ENCODE results near the gene FAIM2.
"Not testable (repeated sequence)": the region's sequence is repeated elsewhere in the genome, so short reads cannot be mapped to it uniquely, and the experiment has no call there.

Gene FAIM2

GRCh38 chr12:49860921-49861320, 42.8 kb downstream of the FAIM2 start:
- not testable (repeated sequence) for DNase-seq

DNA sequence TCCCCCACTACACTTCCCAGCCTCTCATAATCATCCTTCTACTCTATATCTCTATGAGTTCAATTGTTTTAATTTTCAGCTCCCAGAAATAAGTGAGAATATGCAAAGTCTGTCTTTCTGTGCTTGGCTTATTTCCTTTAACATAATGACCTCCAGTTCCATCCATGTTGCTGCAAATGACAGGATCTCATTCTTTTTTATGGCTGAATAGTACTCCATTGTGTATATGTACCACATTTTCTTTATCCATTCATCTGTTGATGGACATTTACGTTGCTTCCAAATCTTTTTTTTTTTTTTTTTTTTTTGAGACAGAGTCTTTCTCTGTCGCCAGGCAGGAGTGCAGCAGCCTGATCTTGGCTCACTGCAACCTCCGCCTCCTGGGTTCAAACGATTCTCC, 47.8 kb downstream of the FAIM2 start:
- DNase-seq, result not testable (repeated sequence)

DNA sequence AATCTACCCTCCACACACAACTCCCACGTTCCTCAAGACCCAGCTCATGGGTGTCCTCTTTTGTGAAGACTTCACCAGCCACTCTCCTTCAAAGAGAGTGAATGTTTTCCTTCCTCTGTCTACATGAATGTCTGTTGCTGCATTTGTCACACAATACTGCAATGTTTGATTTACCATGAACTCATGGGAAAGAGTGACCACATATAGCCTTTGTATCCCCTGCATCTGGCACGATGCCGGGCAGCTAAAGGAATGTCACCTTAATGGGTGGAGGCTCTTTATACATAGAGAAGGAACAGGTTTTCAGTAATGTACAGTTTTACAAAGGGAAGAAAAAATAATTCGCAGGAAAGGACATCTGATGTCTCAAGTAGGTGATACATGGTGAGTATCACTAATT, 48.7 kb downstream of the FAIM2 start:
- DNase-seq, result no peak

DNA sequence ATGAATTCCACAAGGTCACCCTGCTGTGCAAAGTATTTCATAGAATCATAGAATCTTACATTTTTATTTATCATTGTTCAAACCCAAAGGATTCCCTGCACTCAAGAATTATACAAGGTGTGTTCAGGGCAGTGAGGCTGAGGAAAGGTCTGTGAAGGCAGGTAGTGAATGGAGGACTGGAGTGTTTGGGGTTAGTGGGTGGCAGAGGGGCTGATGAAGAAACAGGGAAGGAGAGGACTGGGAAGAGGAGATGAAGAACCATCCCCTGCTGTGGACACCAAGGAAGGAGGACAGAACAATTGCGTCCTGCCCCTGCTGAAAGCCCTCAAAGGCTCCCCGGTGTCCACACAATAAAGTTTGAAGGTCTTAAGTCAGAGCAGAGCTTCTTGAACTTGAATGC, 50.0 kb downstream of the FAIM2 start:
- no peak for DNase-seq

- no peak for DNase-seq
Measured at GRCh38 chr12:49847161-49847560, 56.5 kb downstream of the FAIM2 start.

DNA sequence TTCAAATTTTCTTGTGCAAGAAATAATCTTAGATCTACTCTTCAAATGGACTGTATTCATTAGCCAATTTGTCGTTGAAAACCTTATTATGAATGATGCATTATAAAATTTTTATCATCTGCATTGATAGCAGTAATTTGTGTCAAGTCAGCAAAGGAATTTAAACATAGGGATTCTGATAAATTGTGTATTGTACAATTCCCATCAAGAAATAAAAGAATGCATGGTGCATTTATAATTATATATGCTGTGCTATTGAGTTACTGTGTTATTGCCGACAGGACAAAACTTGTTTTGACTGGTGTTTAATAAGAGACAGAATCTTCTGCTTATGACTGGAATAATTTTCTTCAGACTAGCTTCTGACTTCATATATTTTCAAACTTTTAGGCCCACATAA, 57.7 kb downstream of the FAIM2 start:
- DNase-seq, result no peak

GRCh38 chr12:49843876-49844437, 59.7 kb downstream of the FAIM2 start:
- no peak for DNase-seq

DNA sequence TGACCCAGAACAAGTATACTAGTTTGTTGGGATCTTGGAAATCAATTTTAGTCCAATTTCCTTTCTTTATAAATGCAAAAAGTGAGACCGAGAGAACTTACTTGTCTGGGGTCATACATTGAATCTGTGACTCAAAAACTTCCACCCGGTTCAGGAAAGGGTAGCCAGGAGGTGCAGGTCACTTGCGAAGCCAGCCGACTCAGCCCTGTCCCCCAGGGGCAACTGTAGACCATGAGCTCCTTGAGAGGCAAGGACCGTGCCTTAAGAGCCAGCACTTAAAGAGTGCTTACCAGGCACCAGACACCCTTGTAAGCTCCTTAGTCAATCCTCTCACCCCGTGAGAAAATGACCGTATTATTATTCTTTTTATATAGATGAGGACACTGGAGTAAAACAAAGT, 60.3 kb downstream of the FAIM2 start:
- no peak for DNase-seq

DNA sequence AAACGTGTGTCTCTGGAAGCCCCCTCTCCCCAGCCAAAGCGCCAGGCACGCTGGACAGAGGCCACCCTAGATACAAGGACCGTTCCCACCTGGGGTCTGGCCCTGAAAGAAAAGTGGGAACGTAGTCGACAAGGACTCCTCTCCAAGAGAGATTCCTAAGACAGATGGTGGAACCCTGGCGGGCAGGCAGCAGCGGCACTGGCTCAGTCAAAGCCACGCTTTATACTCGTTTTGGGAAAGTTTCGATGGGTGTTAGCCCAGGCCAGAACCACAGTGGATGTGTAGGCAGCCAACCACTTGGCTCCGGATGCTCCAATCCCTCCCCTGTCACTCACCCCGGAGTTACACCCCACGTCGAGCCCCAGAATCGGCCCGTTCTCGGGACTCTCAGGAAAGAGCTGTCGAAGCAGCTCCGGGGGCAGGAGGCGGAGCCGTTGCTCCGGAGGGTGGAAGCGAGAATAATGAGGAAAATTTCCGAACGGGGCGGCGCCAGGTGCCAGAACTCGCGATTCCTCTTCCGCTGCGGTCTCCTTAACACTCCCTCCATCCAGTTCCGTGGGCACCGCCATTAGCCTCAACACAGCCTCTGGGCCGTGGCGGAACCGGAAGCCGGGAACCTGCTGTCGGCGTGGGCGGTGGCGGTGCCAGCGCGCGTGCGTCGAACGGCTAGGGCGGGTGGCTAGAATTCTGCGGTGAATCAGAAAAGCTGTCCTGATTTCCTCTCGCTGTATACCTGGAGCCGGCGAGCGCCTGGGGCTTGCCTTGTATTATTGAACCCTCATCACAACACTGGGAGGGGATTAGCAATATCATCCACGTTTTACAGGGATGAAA, 61.0 kb downstream of the FAIM2 start, which contains the start of gene BCDIN3D:
BCDIN3D (minus strand) TSS at position 588 of the 834 bp plus-strand sequence; CDS start at position 569, 19 bp downstream.
- peak; percentile 71 for DNase-seq

- DNase-seq, result no peak
Measured at GRCh38 chr12:49838973-49839633, 64.6 kb downstream of the FAIM2 start.

DNA sequence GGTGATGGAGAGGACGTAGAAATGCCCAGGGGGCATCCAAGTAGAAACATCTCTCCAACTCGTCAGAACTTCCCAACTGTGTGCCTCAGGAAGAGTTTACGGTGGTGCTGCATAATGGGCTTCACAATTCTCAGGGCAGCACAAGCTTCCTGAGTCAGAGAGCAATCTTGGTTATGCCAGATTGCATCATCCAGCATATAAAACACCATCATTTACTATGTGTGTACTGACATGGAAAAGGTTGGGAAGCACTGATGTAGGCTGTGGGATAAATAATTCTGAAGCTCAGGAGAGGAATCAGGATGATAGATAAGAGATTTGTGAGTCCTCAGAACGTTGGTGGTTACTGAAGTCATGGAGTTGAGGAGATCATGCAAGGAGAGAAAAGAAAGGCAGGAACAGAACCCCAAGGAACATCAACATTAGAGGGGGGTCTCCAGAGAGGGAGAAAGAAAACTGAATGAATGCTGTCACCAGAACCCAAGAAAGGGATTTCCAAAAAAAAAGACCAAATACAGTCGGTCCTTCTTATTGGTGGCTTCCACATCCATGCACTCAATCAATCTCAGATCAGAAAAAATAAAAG, 70.8 kb downstream of the FAIM2 start:
- DNase-seq, result no peak

GRCh38 chr12:49831717-49832116, 72.0 kb downstream of the FAIM2 start:
- no peak for DNase-seq

GRCh38 chr12:49828133-49829091, 75.3 kb downstream of the FAIM2 start, which contains the start of gene NCKAP5L:
Gene NCKAP5L (minus strand): TSS chr12:49828413. CDS start chr12:49804044, 24,369 bp downstream.
- peak; percentile 69 for DNase-seq

- no peak for DNase-seq
Measured at GRCh38 chr12:49827401-49828099, 76.2 kb downstream of the FAIM2 start.

DNA sequence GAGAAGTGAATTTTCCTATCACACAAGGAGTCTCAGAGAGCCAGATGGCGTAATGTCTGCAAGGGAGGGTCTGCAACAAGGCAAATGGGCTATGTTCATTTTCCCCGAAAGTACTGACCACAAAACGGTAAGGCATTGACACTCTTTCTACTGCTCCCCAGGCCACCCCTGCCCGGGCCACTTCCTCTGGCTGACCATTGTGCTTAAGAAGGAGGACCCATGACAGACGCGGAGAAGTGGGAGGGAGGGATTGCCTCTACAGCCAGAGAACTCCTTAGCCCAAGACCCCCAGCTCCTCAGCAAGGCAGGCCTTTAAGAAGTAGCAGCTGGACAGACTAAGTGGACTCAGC, 76.7 kb downstream of the FAIM2 start:
- no peak for DNase-seq

DNA sequence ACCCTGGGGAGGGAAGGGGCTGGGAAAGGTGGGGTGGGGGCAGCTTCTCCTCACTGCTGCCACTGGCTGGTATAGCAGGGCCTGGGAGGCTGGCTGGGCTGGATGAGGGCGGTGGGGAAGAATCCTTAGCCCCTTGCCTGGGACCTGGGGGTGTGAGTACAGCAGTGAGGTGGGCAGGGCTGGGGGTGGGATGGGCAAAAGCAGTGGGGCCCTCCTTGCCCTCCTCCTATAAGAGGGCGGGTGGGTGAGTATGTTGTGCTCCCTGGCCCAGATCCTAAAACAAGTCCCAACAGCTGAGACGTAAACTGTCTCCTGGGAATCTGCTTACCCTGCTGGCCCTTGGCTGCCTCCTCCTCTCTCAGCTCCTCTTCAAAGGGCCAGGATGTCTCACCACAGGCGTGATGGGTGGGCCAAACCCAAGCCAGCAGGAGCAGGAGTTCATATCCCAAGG, 77.7 kb downstream of the FAIM2 start:
- DNase-seq, result no peak

DNA sequence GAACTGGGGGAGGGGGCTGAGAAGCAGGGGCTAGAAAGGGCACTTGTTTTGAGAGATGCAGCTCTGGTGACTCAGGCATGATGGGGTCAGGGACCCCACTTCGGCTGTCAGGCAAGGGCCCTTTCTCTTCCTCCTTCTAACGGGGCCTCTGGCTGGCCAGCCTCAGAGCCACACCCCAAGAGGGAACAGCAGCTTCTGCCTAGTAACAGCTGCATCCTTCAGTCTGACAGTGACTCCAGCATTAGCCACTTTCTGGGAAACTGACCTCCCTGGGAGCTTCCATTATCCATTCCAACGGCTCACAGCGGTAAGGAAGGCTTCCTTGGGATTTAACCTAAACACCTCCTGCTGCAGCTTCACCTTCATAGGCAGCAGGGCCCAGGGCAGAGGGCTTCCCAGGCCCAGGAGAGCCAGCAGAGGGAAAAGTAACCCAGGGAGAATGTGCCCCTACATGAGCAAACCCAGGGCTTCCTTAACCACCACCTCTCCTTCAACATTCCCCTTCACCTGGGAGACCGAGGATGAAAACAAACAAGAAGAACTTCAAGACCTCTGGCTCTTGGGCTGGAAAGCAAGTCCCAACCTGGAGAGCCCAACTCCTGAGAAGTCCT, 78.2 kb downstream of the FAIM2 start:
- no peak for DNase-seq

GRCh38 chr12:49824895-49825294, 78.8 kb downstream of the FAIM2 start:
- no peak for DNase-seq

DNA sequence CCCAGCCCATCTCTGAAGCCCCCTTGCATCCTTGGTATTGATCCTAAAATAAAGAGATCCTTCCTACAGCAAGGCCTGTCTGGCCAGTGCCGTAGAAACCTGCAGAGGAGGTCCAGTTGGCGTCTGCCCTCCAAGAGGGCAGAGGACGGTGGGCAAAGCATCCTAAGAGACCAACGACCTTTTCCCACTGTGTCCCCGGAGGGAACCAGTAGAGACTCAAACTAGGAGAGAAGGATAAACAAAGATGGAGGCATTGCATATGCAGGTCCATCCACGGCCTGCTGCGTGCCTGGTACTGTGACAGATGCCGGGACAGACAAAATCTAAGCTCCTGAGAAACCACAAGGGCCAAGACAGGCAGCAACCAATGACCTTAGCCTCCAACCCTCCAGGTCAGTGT, 79.3 kb downstream of the FAIM2 start:
- DNase-seq, result no peak

DNA sequence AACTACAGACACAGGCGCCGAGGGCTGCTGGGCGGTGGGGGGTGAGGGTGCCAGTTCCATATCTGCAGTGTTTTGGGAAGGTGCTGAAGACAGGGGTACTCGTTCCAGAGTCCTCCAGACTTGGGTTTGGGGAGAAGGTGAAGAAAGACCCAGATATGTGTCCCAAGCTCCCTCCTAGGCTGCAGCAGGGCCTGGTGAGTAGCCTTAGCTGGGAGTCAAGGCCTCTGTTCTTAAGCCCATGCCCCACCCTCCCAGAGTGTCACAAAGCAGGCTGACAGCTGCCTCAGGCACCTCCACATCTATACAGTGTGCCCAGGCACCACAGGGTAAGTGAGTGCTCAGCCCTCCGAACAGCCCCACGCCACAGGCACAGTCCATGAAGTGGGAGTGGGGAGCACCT, 79.7 kb downstream of the FAIM2 start:
- DNase-seq, result no peak

- DNase-seq, result no peak
Measured at GRCh38 chr12:49823350-49823749, 80.3 kb downstream of the FAIM2 start.
